HTR-8/SVneo (cell line): ENCODE results near the gene TNFSF13B.

ENCODE experiments used
- DNase-seq: peaks from one replicate; pipeline ENCODE4 v3.0.0; 2011; ENCODE audit warnings: low spot score, mixed read lengths; ENCODE audit not compliant: insufficient read length
- FAIRE-seq: peaks from 2 replicates; lab custom pipeline; 2011; peaks lifted over from hg19 to GRCh38; lab: Jason Lieb, UNC

TNFSF13B gene

DNA sequence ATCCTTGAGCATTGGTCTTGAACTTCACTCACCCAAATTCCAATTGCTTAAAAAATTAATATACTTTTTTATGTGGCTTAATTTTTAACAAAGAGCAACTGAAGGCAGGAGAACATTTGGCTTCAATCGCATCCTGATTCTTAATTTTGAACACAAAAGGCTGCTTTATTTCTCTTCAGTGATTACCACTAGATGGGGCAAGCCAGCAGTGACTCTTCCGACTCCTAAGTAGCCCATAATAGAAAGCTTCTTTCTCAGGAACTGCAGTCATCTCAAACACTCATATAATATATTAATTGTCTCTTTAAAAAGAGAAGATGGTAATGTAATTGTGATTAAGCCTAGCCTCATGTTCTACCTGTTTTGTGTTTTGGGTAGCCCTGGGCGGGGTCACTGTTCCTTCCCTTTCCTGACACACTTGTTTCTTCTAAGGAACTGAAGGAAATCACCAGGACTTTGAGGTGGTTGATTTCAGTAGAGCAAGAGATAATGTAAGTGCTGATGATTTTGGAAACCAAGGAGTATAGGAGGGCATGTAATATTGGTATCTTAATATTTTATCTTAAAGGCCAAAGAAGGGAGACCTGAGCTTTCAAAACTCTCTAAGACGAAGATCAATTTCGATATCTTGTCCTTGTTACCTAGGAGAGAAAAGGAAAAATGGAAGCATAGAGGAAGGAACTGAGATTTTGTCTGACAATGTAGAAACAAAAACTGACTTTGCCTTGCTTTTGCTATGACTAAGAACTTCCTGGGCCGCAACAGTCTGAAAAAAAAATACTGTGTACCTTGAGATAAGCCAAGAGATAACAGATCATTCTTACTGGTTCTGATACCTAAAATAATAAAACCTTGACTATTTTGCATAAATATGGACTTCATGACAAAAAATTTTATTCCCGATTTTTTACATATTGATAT is 73.1 kb downstream of the TNFSF13B start:
- no peak for FAIRE-seq
- DNase-seq, result no peak

DNA sequence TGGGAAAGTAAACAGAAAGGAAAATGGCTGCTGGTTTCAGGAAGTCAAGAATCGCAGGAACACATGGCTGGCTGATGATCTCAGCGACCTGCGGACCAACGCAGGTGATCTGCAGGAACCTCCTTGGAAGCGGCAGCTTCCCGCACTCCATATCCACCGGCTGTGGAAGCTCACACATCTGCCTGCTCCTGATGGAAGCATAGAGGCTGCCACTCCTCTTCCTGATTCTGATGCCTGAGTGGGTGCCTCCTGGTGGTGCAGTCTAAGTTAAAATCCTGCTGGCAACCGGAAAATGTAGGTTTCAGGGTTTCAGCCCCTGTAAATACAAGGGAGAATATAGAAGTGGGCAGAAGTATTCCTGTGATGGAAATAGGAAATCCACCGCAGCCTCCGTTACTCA is 75.5 kb downstream of the TNFSF13B start:
- no peak for FAIRE-seq
- DNase-seq, result no peak

DNA sequence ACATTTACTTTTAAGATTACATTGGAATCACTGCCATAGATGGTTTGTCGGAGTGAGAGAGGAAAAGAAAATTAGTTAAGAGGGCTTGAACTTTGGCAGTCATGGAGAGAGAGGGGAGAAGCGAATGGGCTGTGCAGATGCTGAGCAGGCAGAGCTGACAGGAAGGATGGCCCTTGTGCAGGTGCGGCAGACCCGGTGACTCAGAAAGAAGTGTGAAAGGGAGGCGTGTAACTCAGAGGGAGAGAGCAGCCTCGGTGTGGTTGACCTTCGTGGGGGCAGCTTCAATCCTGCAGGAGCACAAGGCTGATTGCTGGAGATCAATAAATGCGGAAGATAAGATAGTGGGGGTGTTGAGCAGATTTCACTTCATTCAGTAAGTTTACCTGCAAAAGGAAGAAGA is 76.9 kb downstream of the TNFSF13B start:
- FAIRE-seq, result no peak
- no peak for DNase-seq

DNA sequence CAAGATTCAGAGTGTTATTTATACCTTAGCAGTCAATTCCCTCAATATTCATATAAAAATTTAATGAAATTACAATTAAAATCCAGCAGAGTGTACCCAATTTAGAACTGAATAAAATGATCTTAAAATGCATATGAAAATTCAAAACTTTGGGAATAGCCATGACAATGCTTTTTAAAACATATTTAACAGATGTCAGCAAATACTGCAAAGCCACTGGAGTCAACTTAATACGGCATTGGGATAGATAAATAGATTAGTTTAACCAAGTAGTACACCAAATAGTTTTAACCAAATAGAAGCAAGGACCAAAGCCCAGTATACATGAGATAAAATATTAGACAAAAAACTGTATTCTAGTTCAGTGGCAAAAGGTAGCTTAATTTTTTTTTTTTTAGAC is 79.8 kb downstream of the TNFSF13B start:
- no peak for DNase-seq
- no peak for FAIRE-seq

DNA sequence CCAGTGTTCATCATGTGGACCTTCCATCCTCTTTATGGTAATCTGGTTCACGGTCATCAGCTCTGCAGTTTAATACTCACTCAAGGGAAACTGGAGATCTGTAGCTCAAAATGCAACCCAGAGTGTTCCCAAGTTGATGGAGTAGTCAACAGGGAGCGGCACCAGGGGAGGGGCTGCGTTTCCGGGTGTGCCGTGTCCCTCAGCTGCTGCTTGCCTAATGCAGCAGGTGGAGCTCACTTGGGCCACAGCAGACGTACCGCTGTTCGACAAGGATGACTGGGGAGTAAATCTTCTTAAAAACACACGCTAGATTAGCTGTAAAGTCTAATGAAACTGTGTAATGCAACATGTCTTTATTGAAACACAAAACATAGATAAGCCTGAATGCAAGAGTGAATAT is 81.1 kb downstream of the TNFSF13B start:
- DNase-seq (no peak), FAIRE-seq (no peak)

DNA sequence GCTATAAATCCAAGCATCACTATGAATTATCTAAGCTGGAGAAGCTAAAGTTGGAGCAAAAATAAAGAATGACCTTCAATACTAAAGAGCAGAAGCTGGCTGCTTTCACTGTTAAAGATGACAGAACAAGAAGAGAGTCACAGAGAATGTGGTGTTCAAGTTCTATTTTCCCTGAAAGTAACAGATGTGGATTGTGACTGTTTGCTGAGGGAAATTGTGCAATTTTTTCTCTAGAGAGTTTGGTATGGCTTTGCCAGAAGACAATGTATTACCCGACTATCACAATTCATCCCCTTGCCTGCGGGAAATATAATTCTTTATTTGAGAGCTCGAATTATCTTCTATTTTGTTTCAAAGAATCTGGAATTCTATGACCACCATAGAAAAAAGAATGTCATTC is 83.1 kb downstream of the TNFSF13B start:
- FAIRE-seq (no peak), DNase-seq (no peak)

DNA sequence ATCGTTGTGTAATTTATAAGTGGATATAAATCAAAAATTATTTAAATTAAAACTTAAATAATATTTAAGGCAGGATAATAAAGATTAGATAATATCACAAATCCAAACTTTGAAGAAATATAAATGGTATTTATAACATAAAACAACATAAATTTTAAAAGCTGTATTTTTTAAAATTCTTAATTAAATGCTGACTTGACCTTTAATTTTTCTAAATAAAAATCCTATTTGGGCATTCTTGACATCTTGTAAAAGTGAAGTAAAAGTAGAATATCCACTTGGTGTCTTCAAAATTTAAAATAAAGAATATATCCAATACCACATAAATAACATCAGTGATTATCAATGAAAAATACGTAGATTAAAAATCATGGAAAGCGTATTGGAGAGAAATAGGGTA is 87.7 kb downstream of the TNFSF13B start:
- no peak for FAIRE-seq
- no peak for DNase-seq
